Liver (tissue), 3 donors: Measurements from ENCODE around the gene RELA.

ENCODE experiments used
- CTCF ChIP-seq: fragments of 150-350 bp; IDR thresholded peaks from 2 replicates; pipeline ENCODE4 v1.5.1; 2017; ENCODE audit warnings: improper control_type of control experiment, low read depth, low read length; ENCODE audit not compliant: missing input control
- EGR1 ChIP-seq, 2 donors: IDR thresholded peaks; 2 replicates each; pipeline ENCODE4 v1.6.1; 2016 to 2018; ENCODE audit warnings: antibody characterized with exemption in 2 of 2, low read depth in 2 of 2
- FOXA1 ChIP-seq: IDR thresholded peaks from 2 replicates; pipeline ENCODE4 v1.6.1; 2016; ENCODE audit warnings: antibody characterized with exemption
- GABPA ChIP-seq, 2 donors: IDR thresholded peaks in 1 of 2; conservative IDR thresholded peaks in 1 of 2; 2 replicates each; pipeline ENCODE4 v1.6.1; 2016; ENCODE audit warnings: antibody characterized with exemption in 2 of 2, mild to moderate bottlenecking in 1 of 2, moderate library complexity in 1 of 2
- RAD21 ChIP-seq, 2 donors: IDR thresholded peaks; 2 replicates each; pipeline ENCODE4 v1.6.1; 2016; ENCODE audit warnings: antibody characterized with exemption in 2 of 2, mild to moderate bottlenecking in 2 of 2
- TAF1 ChIP-seq: conservative IDR thresholded peaks from 2 replicates; pipeline ENCODE4 v1.6.1; 2016; ENCODE audit warnings: antibody characterized with exemption, mild to moderate bottlenecking
- ZBTB33 ChIP-seq: IDR thresholded peaks from 2 replicates; pipeline ENCODE4 v1.6.1; 2016; ENCODE audit warnings: antibody characterized with exemption
- donor health status: healthy.
- donor health status: healthy.

GRCh38 chr11:65617990-65618751 lies 44.5 kb downstream of the RELA start:
- TF ChIP-seq CTCF (no peak), RAD21 (IDR thresholded peaks at IDR 0.05) (no peak), FOXA1 (no peak), TAF1 (no peak), ZBTB33 (no peak), EGR1 (IDR thresholded peaks at IDR 0.05; ENCODE audit: low read depth in 2 of 2) (no peak), GABPA (IDR thresholded peaks at IDR 0.05 in 1 of 2, conservative IDR thresholded peaks at IDR 0.05 in 1 of 2) (no peak)
